D721Med (cell line): Measurements from ENCODE around the gene RASSF3.

Experiments
- DNase-seq: peaks from one replicate; pipeline ENCODE4 v3.0.0; 2011; ENCODE audit warnings: low spot score; ENCODE audit not compliant: insufficient read length
- FAIRE-seq: peaks from 2 replicates; lab custom pipeline; 2011; peaks lifted over from hg19 to GRCh38; lab: Jason Lieb, UNC
- CTCF ChIP-seq: IDR thresholded peaks from 2 replicates; pipeline ENCODE4 v1.5.1; 2012; ENCODE audit warnings: mild to moderate bottlenecking, control low read depth; ENCODE audit not compliant: insufficient read depth; ENCODE audit errors: missing control alignments

Gene RASSF3

GRCh38 chr12:64713376-64713775, 103.1 kb downstream of the RASSF3 start:
- FAIRE-seq (no peak), DNase-seq (no peak)
- no peak for TF ChIP-seq CTCF

GRCh38 chr12:64714551-64714968, 104.3 kb downstream of the RASSF3 start:
- DNase-seq (no peak), FAIRE-seq (no peak)
- no peak for TF ChIP-seq CTCF

- FAIRE-seq (no peak), DNase-seq (no peak)
- TF ChIP-seq CTCF = no peak
These were observed 106.1 kb downstream of the RASSF3 start for GRCh38 chr12:64716371-64716770.

GRCh38 chr12:64716839-64717455, 106.7 kb downstream of the RASSF3 start:
- no peak for TF ChIP-seq CTCF
- no peak for FAIRE-seq
- no peak for DNase-seq

GRCh38 chr12:64718649-64719048, 108.4 kb downstream of the RASSF3 start:
- DNase-seq (no peak), FAIRE-seq (no peak)
- no peak for TF ChIP-seq CTCF

GRCh38 chr12:64720884-64721283, 110.6 kb downstream of the RASSF3 start:
- FAIRE-seq (no peak), DNase-seq (no peak)
- TF ChIP-seq CTCF = no peak

GRCh38 chr12:64722835-64723234, 112.5 kb downstream of the RASSF3 start:
- no peak for DNase-seq
- TF ChIP-seq CTCF = no peak
- FAIRE-seq = no peak
